HUES64 (cell line): Measurements from ENCODE around the gene SH3PXD2A. TPM values are rescaled to one million over a fixed set of nuclear protein-coding genes. Genes with fewer than 3 reads are reported as not detected.

Source experiments
- H3K27ac ChIP-seq: 2 replicates; pipeline ENCODE4 v1.7.0; 2013; ENCODE audit warnings: low read depth, low read length, inconsistent platforms
- H3K27me3 ChIP-seq: 2 replicates; pipeline ENCODE4 v1.6.1; 2013; ENCODE audit warnings: mild to moderate bottlenecking, low read length; ENCODE audit not compliant: insufficient read depth
- H3K36me3 ChIP-seq: 2 replicates; pipeline ENCODE4 v1.6.1; 2013; ENCODE audit warnings: mild to moderate bottlenecking, low read length; ENCODE audit not compliant: insufficient read depth
- H3K4me1 ChIP-seq: 2 replicates; pipeline ENCODE4 v1.6.1; 2013; ENCODE audit warnings: mild to moderate bottlenecking, low read length, moderate library complexity; ENCODE audit not compliant: insufficient read depth
- H3K4me3 ChIP-seq: 2 replicates; pipeline ENCODE4 v1.5.1; 2013; ENCODE audit warnings: mild to moderate bottlenecking, low read length, moderate library complexity
- H3K9ac ChIP-seq: 2 replicates; pipeline ENCODE4 v1.6.1; 2013; ENCODE audit warnings: mild to moderate bottlenecking, low read depth, low read length
- H3K9me3 ChIP-seq: 2 replicates; pipeline ENCODE4 v1.6.1; 2013; ENCODE audit warnings: low read depth, low read length; ENCODE audit not compliant: insufficient read depth
- WGBS: fragments of 150-250, 120-280 bp; methylation state at CpG from one replicate; pipeline ENCODE4 v1.1.7; 2013; ENCODE audit warnings: missing lambda C conversion rate; 5-methylcytosine and 5-hydroxymethylcytosine counted together
- polyA plus RNA-seq, 2 experiments: library from polyadenylated mRNA; stranded (reverse); fragments of 50-300 nt; gene quantifications; one replicate each; pipeline ENCODE4 v1.2.3, GENCODE V29; 2013

The SH3PXD2A gene, protein sequence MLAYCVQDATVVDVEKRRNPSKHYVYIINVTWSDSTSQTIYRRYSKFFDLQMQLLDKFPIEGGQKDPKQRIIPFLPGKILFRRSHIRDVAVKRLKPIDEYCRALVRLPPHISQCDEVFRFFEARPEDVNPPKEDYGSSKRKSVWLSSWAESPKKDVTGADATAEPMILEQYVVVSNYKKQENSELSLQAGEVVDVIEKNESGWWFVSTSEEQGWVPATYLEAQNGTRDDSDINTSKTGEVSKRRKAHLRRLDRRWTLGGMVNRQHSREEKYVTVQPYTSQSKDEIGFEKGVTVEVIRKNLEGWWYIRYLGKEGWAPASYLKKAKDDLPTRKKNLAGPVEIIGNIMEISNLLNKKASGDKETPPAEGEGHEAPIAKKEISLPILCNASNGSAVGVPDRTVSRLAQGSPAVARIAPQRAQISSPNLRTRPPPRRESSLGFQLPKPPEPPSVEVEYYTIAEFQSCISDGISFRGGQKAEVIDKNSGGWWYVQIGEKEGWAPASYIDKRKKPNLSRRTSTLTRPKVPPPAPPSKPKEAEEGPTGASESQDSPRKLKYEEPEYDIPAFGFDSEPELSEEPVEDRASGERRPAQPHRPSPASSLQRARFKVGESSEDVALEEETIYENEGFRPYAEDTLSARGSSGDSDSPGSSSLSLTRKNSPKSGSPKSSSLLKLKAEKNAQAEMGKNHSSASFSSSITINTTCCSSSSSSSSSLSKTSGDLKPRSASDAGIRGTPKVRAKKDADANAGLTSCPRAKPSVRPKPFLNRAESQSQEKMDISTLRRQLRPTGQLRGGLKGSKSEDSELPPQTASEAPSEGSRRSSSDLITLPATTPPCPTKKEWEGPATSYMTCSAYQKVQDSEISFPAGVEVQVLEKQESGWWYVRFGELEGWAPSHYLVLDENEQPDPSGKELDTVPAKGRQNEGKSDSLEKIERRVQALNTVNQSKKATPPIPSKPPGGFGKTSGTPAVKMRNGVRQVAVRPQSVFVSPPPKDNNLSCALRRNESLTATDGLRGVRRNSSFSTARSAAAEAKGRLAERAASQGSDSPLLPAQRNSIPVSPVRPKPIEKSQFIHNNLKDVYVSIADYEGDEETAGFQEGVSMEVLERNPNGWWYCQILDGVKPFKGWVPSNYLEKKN
- polyA plus RNA-seq (2013, experiment 1 of 2) = 5.3 TPM
- polyA plus RNA-seq (2013, experiment 2 of 2) = 7.9 TPM

DNA sequence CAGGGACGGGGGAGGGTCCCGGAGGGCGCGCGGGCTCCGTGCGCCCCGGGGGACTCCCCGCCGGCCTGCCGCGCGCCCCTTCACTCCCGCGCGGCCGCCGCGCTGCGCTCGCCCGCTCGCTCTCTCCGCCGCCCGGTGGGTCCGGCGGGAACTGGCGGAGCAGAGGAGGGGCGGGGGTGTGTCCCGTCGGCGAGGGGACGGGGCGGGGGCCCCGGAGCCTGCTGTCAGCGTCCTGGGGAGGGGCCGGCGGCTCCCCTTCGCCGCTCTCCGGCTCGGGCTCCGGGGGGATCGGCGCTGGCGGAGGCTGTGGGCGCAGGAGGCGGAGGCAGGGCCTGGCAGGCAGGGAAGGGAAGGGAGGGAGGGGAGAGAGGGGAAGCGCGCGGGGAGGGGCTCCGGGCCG, at the start of gene SH3PXD2A:
Gene SH3PXD2A (minus strand): TSS at position 153 of the 400 bp plus-strand sequence. CDS start 310 bp downstream, outside the sequence.
- Histone ChIP-seq H3K9ac (peak within 1 kb of the TSS; percentile 16; the same call in 1 of the 2 replicates), H3K4me1 (peaks cover 11% of the 10 kb centered on the region; the same call in 1 of the 2 replicates), H3K36me3 (no peaks in the 10 kb centered on the region), H3K9me3 (no peaks in the 10 kb centered on the region), H3K4me3 (peak within 1 kb of the TSS; percentile 65), H3K27ac (no peak within 1 kb of the TSS), H3K27me3 (peaks cover 50% of the 10 kb centered on the region)
- under 1% methylated on average over 53 of the region's 54 CpGs for WGBS

DNA sequence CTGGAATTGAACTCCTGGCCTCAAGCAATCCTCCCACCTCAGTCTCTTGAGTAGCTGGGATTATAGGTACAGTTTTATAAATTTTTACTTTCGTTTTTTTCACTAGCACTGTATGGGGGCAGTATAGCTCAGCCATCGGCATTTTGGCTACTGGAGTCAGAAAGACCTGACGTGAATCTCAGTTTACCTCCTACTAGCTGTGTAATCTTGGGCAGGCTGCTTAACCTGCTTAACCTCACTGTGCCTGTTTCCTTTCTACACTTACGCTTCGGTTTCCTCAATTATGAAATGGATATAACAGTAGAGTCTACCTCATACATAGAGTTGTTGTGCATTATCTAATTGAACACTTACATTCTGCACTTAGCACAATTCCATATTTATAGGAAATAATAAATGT, 45.9 kb upstream of the SH3PXD2A start:
- Histone ChIP-seq H3K9ac (no peak overlapping the region), H3K9me3 (no peaks in the 10 kb centered on the region), H3K36me3 (peaks cover 17% of the 10 kb centered on the region), H3K4me3 (no peak overlapping the region), H3K27me3 (no peaks in the 10 kb centered on the region), H3K27ac (no peak overlapping the region), H3K4me1 (peaks cover under 1% of the 10 kb centered on the region; the same call in 1 of the 2 replicates)
- 96% methylated on average over 5 of the region's 5 CpGs for WGBS

DNA sequence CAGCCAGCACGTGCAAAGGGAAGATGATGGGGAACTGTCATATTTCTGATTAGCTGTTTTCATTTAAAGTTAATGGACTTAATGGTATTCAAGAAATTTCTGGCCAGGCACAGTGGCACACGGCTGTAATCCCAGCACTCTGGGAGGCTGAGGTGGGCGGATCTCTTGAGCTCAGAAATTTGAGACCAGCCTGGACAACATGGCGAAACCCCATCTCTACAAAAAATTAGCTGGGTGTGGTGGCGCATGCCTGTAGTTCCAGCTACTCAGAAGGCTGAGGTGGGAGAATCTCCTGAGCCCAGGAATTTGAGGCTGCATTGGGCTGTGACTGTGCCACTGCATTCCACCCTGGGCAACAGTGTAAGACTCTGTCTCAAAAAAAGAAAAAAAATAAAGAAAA, 43.9 kb upstream of the SH3PXD2A start:
- H3K9ac ChIP-seq = no peak overlapping the region
- H3K36me3 ChIP-seq = peaks cover 17% of the 10 kb centered on the region
- H3K27me3 ChIP-seq = no peaks in the 10 kb centered on the region
- H3K4me3 ChIP-seq = no peak overlapping the region
- H3K27ac ChIP-seq = no peak overlapping the region
- H3K4me1 ChIP-seq = peaks cover 13% of the 10 kb centered on the region; the same call in 1 of the 2 replicates
- H3K9me3 ChIP-seq = no peaks in the 10 kb centered on the region
- 87% methylated on average over 5 of the region's 5 CpGs for WGBS

DNA sequence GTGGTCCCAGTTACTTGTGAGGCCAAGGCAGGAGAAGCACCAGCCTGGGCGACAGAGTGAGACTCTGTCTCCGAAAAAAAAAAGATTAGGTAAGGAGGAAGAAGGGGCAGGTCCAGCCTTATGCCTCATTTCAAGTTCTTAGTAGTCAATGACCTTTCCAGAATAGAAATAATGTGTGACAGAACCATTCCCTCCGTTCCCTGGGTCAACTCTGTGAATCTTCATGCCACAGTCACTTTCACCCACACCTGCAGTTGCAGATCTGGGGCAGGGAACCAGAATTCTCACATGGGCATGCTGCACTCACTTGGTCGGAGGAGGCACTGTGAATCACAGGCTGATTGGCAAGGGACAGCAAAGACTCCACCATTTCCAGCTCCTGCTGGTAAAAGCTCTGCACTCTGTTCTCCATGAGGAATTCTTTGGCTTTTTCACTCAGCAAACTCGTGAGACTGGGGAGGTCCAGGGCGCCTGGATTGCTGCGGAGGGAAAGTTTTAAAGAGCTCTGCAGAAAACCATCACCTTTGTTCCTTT, 41.9 kb upstream of the SH3PXD2A start:
- whole genome bisulfite sequencing = 82% methylated on average over 7 of the region's 7 CpGs
- H3K9ac ChIP-seq = no peak overlapping the region
- H3K4me1 ChIP-seq = peaks cover 14% of the 10 kb centered on the region; the same call in 1 of the 2 replicates
- peaks cover 15% of the 10 kb centered on the region for H3K36me3 ChIP-seq
- H3K9me3 ChIP-seq = no peaks in the 10 kb centered on the region
- no peak overlapping the region for H3K27ac ChIP-seq
- H3K27me3 ChIP-seq = no peaks in the 10 kb centered on the region
- H3K4me3 ChIP-seq = no peak overlapping the region

DNA sequence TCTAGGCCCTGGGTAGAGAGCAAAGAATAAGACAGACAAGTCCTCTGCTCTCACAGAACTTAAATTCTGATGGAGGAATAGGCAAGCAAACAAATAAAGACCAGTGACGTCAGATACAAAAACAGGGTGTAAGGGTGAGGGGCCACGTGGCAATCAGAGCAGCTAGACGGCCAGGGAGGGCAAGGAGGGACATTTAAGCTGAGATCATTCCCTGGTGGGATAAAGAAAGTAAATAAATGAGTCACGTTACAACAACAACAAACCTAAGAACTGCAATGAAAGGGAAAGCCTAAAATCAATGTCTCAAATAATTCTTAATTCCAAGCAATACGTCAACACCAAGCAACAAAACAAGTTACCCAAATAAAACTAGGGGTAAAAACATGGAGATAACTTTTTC, 40.8 kb upstream of the SH3PXD2A start:
- H3K4me3 ChIP-seq = no peak overlapping the region
- peaks cover 14% of the 10 kb centered on the region; the same call in 1 of the 2 replicates for H3K4me1 ChIP-seq

DNA sequence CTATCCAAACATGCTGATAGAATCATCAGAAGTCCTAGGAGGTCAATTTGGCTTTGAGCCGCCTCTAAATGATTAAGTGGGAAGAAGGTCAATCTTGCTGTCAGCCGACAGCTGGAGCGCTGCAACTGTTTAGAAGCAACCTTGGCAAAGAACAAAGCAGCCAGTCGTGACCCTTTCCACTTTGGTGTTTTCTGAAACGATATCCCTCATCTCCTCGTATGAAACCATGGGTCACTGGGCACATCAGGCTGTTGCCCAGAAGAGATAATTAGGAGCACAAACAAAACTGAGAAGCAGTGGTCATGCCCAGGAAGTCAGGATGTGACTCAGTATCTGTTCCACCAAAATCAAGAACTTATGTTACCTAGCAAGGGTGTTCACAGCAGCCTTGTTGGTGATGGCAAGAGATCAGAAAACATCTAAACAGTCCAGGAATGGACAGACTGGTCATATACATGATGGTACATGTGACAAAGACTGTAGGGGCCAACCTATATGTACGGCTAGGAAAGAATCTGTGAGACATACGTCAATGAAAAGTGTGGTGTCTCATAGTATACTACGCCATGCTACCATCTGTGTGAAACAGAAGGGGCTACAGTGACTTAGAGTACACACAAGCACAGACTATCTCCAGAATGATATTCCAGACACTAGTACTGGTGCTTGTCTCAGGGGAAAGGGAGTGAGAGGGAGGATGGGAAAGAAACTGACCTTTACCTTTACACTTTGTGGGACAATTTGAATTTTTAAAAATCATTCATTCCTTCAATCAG, 40.2 kb upstream of the SH3PXD2A start:
- peaks cover 14% of the 10 kb centered on the region; the same call in 1 of the 2 replicates for H3K4me1 ChIP-seq
- H3K4me3 ChIP-seq = no peak overlapping the region
- 86% methylated on average over 9 of the region's 9 CpGs for WGBS
- no peaks in the 10 kb centered on the region for H3K9me3 ChIP-seq
- H3K9ac ChIP-seq = no peak overlapping the region
- H3K27ac ChIP-seq = no peak overlapping the region
- H3K27me3 ChIP-seq = no peaks in the 10 kb centered on the region
- peaks cover 23% of the 10 kb centered on the region for H3K36me3 ChIP-seq

More for the DNA sequence above, 40.8 kb upstream of the SH3PXD2A start:
- Histone ChIP-seq H3K9ac (no peak overlapping the region), H3K36me3 (peaks cover 20% of the 10 kb centered on the region), H3K27me3 (no peaks in the 10 kb centered on the region), H3K27ac (no peak overlapping the region), H3K9me3 (no peaks in the 10 kb centered on the region)
- WGBS = 80% methylated on average over 5 of the region's 5 CpGs

DNA sequence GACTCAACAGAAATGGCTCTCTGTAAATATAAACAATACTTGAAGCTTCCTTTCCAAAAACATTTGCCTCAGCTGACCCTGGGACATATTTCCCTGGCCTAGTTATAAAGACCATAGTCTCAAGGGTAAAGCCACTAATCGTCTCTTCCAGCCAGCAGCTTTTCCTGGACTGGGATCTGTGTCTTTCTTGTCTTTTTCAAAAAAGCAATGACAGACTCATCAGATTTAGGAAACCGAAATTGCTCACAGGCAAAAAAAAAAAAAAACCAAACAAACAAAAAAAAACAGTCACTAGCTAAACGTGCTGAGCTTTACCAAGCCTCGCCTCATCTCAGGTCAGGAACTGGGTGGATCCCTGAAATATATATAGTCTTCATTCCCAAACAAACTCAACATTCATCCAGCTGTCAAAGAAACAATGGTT, 39.1 kb upstream of the SH3PXD2A start:
- 79% methylated on average over 4 of the region's 4 CpGs for WGBS
- H3K4me3 ChIP-seq = no peak overlapping the region
- no peak overlapping the region for H3K27ac ChIP-seq
- H3K4me1 ChIP-seq = peaks cover 20% of the 10 kb centered on the region; the same call in 1 of the 2 replicates
- H3K27me3 ChIP-seq = no peaks in the 10 kb centered on the region
- H3K9me3 ChIP-seq = no peaks in the 10 kb centered on the region
- H3K36me3 ChIP-seq = peaks cover 23% of the 10 kb centered on the region
- H3K9ac ChIP-seq = no peak overlapping the region

DNA sequence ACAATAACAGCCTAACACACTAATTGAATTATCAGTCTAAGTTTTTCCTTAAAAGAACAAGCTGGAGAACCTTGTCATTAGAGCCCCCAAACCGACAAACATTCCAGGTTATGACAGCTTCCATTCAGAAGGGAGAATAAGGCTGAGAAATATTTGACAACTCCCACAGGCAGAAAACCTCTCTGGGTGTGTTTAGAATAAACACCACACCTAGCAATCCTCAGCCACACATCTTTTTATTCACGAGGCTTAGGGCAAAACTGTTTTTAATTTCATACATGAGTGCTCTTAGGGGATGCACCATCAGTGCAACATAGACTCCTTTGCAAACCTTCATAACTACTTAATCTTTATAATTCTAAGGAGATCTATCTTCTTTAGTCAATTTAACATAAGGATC, 38.4 kb upstream of the SH3PXD2A start:
- Histone ChIP-seq H3K36me3 (peaks cover 21% of the 10 kb centered on the region), H3K4me3 (no peak overlapping the region), H3K27ac (no peak overlapping the region), H3K9me3 (no peaks in the 10 kb centered on the region), H3K27me3 (no peaks in the 10 kb centered on the region), H3K9ac (no peak overlapping the region), H3K4me1 (peaks cover 20% of the 10 kb centered on the region; the same call in 1 of the 2 replicates)
- 100% methylated on average over 2 of the region's 2 CpGs for WGBS

DNA sequence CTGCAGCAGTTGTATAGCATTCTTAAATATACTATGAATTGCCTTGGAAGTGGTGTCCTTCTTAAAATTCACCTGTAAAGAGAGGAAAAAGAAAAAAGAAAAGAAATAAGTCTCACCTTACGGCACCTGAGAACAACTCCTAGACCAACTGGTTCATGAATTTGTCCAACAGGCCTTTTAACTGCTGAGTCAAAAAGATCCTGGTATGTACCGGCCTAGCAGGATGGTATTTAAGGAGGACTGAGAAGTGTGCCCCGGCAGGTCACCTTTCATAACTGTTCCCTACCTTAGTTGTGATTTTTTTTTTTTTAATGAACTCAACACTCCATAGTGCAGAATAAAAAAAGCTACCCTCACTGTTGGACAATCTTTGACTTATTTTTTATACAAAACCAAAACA, 36.8 kb upstream of the SH3PXD2A start:
- Histone ChIP-seq H3K9me3 (no peaks in the 10 kb centered on the region), H3K4me3 (no peak overlapping the region), H3K27ac (no peak overlapping the region), H3K4me1 (peaks cover 20% of the 10 kb centered on the region; the same call in 1 of the 2 replicates), H3K27me3 (no peaks in the 10 kb centered on the region), H3K36me3 (peaks cover 10% of the 10 kb centered on the region), H3K9ac (no peak overlapping the region)
- WGBS = 93% methylated on average over 2 of the region's 3 CpGs

DNA sequence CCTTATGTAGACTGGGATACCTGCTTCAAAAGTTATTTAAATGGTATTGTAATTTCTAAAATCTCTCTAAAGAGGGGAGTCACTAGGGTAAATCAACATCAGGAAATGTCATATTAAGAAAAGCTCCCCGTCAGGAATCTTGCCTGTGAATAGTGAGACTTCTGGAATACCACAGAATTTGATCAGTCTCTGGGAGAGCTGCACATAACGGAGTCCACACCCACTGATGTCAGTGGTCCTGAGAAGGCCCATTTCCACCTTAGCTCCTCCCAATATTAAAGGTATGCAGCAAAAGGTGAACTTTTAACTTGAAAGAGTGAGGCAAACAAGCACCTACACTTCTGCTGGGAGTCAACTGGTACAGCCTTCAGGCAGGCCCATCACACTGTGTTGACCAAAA, 35.3 kb upstream of the SH3PXD2A start:
- H3K27ac ChIP-seq = no peak overlapping the region

More for the DNA sequence above, 35.3 kb upstream of the SH3PXD2A start:
- Histone ChIP-seq H3K4me3 (no peak overlapping the region), H3K9me3 (no peaks in the 10 kb centered on the region), H3K27me3 (no peaks in the 10 kb centered on the region), H3K4me1 (peaks cover 17% of the 10 kb centered on the region; the same call in 1 of the 2 replicates), H3K36me3 (peaks cover 12% of the 10 kb centered on the region), H3K9ac (no peak overlapping the region)
- 89% methylated on average over 2 of the region's 2 CpGs for WGBS
